MM.1S (cell line): ENCODE measurements around the gene MOBP.

Source experiments
- EZH2phosphoT487 ChIP-seq: fragments of 300-600 bp; sonication (generic); IDR thresholded peaks from 2 replicates; pipeline ENCODE4 v1.6.1; 2018; ENCODE audit warnings: antibody characterized with exemption, low read length
- TF ChIP-seq, protein P1 (sequence below): fragments of 300-600 bp; sonication (generic); IDR thresholded peaks from 2 replicates; pipeline ENCODE4 v1.5.1; 2016; ENCODE audit warnings: antibody characterized with exemption, low read length, mixed read lengths

- TF ChIP-seq, protein P1, sequence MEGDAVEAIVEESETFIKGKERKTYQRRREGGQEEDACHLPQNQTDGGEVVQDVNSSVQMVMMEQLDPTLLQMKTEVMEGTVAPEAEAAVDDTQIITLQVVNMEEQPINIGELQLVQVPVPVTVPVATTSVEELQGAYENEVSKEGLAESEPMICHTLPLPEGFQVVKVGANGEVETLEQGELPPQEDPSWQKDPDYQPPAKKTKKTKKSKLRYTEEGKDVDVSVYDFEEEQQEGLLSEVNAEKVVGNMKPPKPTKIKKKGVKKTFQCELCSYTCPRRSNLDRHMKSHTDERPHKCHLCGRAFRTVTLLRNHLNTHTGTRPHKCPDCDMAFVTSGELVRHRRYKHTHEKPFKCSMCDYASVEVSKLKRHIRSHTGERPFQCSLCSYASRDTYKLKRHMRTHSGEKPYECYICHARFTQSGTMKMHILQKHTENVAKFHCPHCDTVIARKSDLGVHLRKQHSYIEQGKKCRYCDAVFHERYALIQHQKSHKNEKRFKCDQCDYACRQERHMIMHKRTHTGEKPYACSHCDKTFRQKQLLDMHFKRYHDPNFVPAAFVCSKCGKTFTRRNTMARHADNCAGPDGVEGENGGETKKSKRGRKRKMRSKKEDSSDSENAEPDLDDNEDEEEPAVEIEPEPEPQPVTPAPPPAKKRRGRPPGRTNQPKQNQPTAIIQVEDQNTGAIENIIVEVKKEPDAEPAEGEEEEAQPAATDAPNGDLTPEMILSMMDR, result no peak
- TF ChIP-seq EZH2phosphoT487, result no peak
These were observed 14.3 kb upstream of the MOBP start for GRCh38 chr3:39453134-39453533.
